H1 (cell line): ENCODE measurements around the gene ZBTB33. TPM values are rescaled to one million over a fixed set of nuclear protein-coding genes. Genes with fewer than 3 reads are reported as not detected.

Experiments used
- CTCF ChIA-PET: fragments of 300-600 bp; sonication (Branson Sonifier 250); formaldehyde crosslinking; loops from one replicate; lab custom pipeline; 2021; ENCODE audit not compliant: partially characterized antibody; lab: Charles Lee
- POLR2A ChIA-PET: fragments of 300-600 bp; sonication (Branson Sonifier 250); formaldehyde crosslinking; loops from one replicate; lab custom pipeline; 2021; ENCODE audit warnings: inconsistent platforms; ENCODE audit not compliant: partially characterized antibody; lab: Charles Lee
- DNase-seq, 2 experiments: peaks; one replicate each; pipeline versions ENCODE4 v3.0.0 to v3.0.0-alpha.2; 2010 to 2022; ENCODE audit warnings: low spot score in 2 of 2, low read depth in 1 of 2, mixed read lengths in 1 of 2
- FAIRE-seq: peaks from 2 replicates; lab custom pipeline; 2011; peaks lifted over from hg19 to GRCh38; lab: Jason Lieb, UNC
- H2AFZ ChIP-seq: 2 replicates; pipeline ENCODE4 v1.8.1; 2012; ENCODE audit warnings: low read length, inconsistent platforms
- H2AK5ac ChIP-seq: 2 replicates; pipeline ENCODE4 v1.6.1; 2013; ENCODE audit warnings: low read depth, low read length
- H2BK120ac ChIP-seq: replicated peaks from 2 replicates; pipeline ENCODE3; 2013; ENCODE audit warnings: low read depth, low read length, inconsistent platforms
- H2BK12ac ChIP-seq: 2 replicates; pipeline ENCODE4 v1.6.1; 2013; ENCODE audit warnings: low read depth, low read length
- H2BK15ac ChIP-seq: 2 replicates; pipeline ENCODE4 v1.6.1; 2013; ENCODE audit warnings: low read length
- H2BK20ac ChIP-seq: 2 replicates; pipeline ENCODE4 v1.6.1; 2013; ENCODE audit warnings: low read length
- H2BK5ac ChIP-seq: 2 replicates; pipeline ENCODE4 v1.6.1; 2013; ENCODE audit warnings: low read depth, low read length
- H3K14ac ChIP-seq: 2 replicates; pipeline ENCODE4 v1.6.1; 2013; ENCODE audit warnings: inconsistent platforms; ENCODE audit not compliant: insufficient read length
- H3K18ac ChIP-seq: 2 replicates; pipeline ENCODE4 v1.6.1; 2013; ENCODE audit warnings: low read length; ENCODE audit errors: extremely low read depth
- H3K23ac ChIP-seq: 2 replicates; pipeline ENCODE4 v1.6.1; 2013; ENCODE audit warnings: inconsistent platforms; ENCODE audit not compliant: insufficient read length
- H3K23me2 ChIP-seq: 2 replicates; pipeline ENCODE4 v1.6.1; 2013; ENCODE audit warnings: low read depth, low read length
- H3K27ac ChIP-seq: 2 replicates; pipeline ENCODE4 v1.6.1; 2011; ENCODE audit warnings: low read depth, low read length, inconsistent platforms
- H3K27me3 ChIP-seq, 4 experiments: replicated peaks in 1 of 4; 1 replicate in 1 of 4; 2 replicates in 3 of 4; pipeline versions ENCODE4 v1.6.1 to v1.8.1; 2011 to 2013; ENCODE audit warnings: low read length in 3 of 4, mild to moderate bottlenecking in 3 of 4, inconsistent platforms in 2 of 4, mixed read lengths in 2 of 4, moderate library complexity in 1 of 4; ENCODE audit not compliant: control insufficient read depth in 3 of 4, insufficient read depth in 3 of 4; ENCODE audit errors: extremely low read depth in 1 of 4
- H3K36me3 ChIP-seq, 4 experiments: 2 replicates each; pipeline versions ENCODE4 v1.6.1 to v1.8.1; 2011 to 2013; ENCODE audit warnings: mild to moderate bottlenecking in 4 of 4, low read length in 3 of 4, moderate library complexity in 2 of 4, control low read depth in 1 of 4, inconsistent platforms in 1 of 4; ENCODE audit not compliant: insufficient read depth in 4 of 4, control insufficient read depth in 2 of 4
- H3K4ac ChIP-seq: replicated peaks from 2 replicates; pipeline ENCODE3; 2013; ENCODE audit warnings: low read length, low read depth, mixed read lengths, inconsistent platforms; ENCODE audit not compliant: insufficient read length
- H3K4me1 ChIP-seq, 4 experiments: replicated peaks in 1 of 4; 1 replicate in 1 of 4; 2 replicates in 3 of 4; pipeline versions ENCODE4 v1.6.1 to v1.8.1; 2011 to 2013; ENCODE audit warnings: low read length in 3 of 4, inconsistent platforms in 2 of 4, mixed read lengths in 1 of 4; ENCODE audit not compliant: insufficient read depth in 4 of 4, control insufficient read depth in 3 of 4
- H3K4me2 ChIP-seq, 2 experiments: 2 replicates each; pipeline versions ENCODE4 v1.6.1 to v1.8.1; 2011 to 2013; ENCODE audit warnings: low read depth in 2 of 2, low read length in 2 of 2, control low read depth in 1 of 2, inconsistent platforms in 1 of 2, mild to moderate bottlenecking in 1 of 2; ENCODE audit not compliant: insufficient read depth in 1 of 2
- H3K4me3 ChIP-seq, 4 experiments: fragments of 200-600, 300-600 bp in 1 of 4; sonication (generic), shearing (Covaris generic), sonication (Bioruptor Twin) in 1 of 4; 2 replicates each; pipeline versions ENCODE4 v1.5.1 to v1.8.1; 2011 to 2016; ENCODE audit warnings: low read length in 4 of 4, low read depth in 3 of 4, control low read depth in 2 of 4, inconsistent platforms in 2 of 4, mild to moderate bottlenecking in 2 of 4, mixed read lengths in 1 of 4, moderate library complexity in 1 of 4; ENCODE audit not compliant: insufficient read depth in 2 of 4; ENCODE audit errors: extremely low read depth in 1 of 4
- H3K56ac ChIP-seq: replicated peaks from 2 replicates; pipeline ENCODE3; 2013; ENCODE audit warnings: low read depth, mild to moderate bottlenecking, mixed read lengths, low read length, inconsistent platforms; ENCODE audit not compliant: insufficient read length
- H3K79me1 ChIP-seq: 2 replicates; pipeline ENCODE4 v1.6.1; 2013; ENCODE audit warnings: low read depth, low read length, control low read depth
- H3K79me2 ChIP-seq, 2 experiments: 2 replicates each; pipeline versions ENCODE4 v1.6.1 to v1.8.1; 2012 to 2013; ENCODE audit warnings: low read length in 2 of 2, mild to moderate bottlenecking in 2 of 2, inconsistent platforms in 1 of 2; ENCODE audit not compliant: insufficient read depth in 2 of 2, control insufficient read depth in 1 of 2
- H3K9ac ChIP-seq, 4 experiments: replicated peaks in 1 of 4; 1 replicate in 1 of 4; 2 replicates in 3 of 4; pipeline versions ENCODE4 v1.6.1 to v1.8.1; 2011 to 2013; ENCODE audit warnings: low read depth in 3 of 4, low read length in 3 of 4, control low read depth in 2 of 4, mild to moderate bottlenecking in 2 of 4, moderate library complexity in 2 of 4, inconsistent platforms in 1 of 4; ENCODE audit errors: extremely low read depth in 1 of 4
- H3K9me3 ChIP-seq, 2 experiments: 2 replicates each; pipeline versions ENCODE4 v1.6.1 to v1.8.1; 2012 to 2013; ENCODE audit warnings: mild to moderate bottlenecking in 2 of 2, moderate library complexity in 2 of 2, control low read depth in 1 of 2, inconsistent platforms in 1 of 2, low read depth in 1 of 2, low read length in 1 of 2, mixed read lengths in 1 of 2; ENCODE audit not compliant: insufficient read depth in 2 of 2
- H4K20me1 ChIP-seq, 2 experiments: replicated peaks in 1 of 2; 2 replicates each; pipeline versions ENCODE3 to v1.8.1; 2011 to 2013; ENCODE audit warnings: inconsistent platforms in 2 of 2, low read length in 2 of 2, mild to moderate bottlenecking in 1 of 2; ENCODE audit not compliant: insufficient read depth in 2 of 2, control insufficient read depth in 1 of 2
- H4K5ac ChIP-seq: 2 replicates; pipeline ENCODE4 v1.6.1; 2013; ENCODE audit warnings: low read length, low read depth, mixed read lengths, inconsistent platforms; ENCODE audit not compliant: insufficient read length
- H4K8ac ChIP-seq: 2 replicates; pipeline ENCODE4 v1.8.0; 2013; ENCODE audit warnings: mild to moderate bottlenecking, moderate library complexity, low read length, inconsistent platforms; ENCODE audit not compliant: insufficient read depth; ENCODE audit errors: extremely low read depth
- H4K91ac ChIP-seq: replicated peaks from 2 replicates; pipeline ENCODE3; 2013; ENCODE audit warnings: low read length, mixed read lengths, inconsistent platforms; ENCODE audit not compliant: insufficient read length
- BRCA1 ChIP-seq: IDR thresholded peaks from 2 replicates; pipeline ENCODE4 v1.6.1; 2012; ENCODE audit warnings: low read depth, low read length, improper control_type of control experiment
- EGR1 ChIP-seq: IDR thresholded peaks from 2 replicates; pipeline ENCODE4 v1.6.1; 2011; ENCODE audit warnings: low read depth, low read length, borderline replicate concordance
- HDAC6 ChIP-seq: IDR thresholded peaks from one replicate; pipeline ENCODE4 v1.7.1; 2012; ENCODE audit warnings: low read depth, mild to moderate bottlenecking, inconsistent platforms, low read length, moderate library complexity
- KDM4A ChIP-seq: IDR thresholded peaks from one replicate; pipeline ENCODE4 v1.7.1; 2012; ENCODE audit warnings: low read depth, mild to moderate bottlenecking, moderate library complexity, low read length, inconsistent platforms; ENCODE audit not compliant: severe bottlenecking
- NANOG ChIP-seq: IDR thresholded peaks from 2 replicates; pipeline ENCODE4 v1.6.1; 2011; ENCODE audit warnings: low read length, low read depth, mild to moderate bottlenecking, inconsistent platforms; ENCODE audit not compliant: insufficient read depth, poor library complexity, severe bottlenecking
- POU5F1 ChIP-seq: IDR thresholded peaks from 2 replicates; pipeline ENCODE4 v1.6.1; 2011; ENCODE audit warnings: low read depth, mild to moderate bottlenecking, low read length, moderate library complexity
- RXRA ChIP-seq: IDR thresholded peaks from 2 replicates; pipeline ENCODE4 v1.6.1; 2011; ENCODE audit warnings: low read depth, mild to moderate bottlenecking, low read length, moderate library complexity; ENCODE audit not compliant: insufficient read depth
- SP2 ChIP-seq: IDR thresholded peaks from 2 replicates; pipeline ENCODE4 v1.6.1; 2012; ENCODE audit warnings: mild to moderate bottlenecking, low read length, inconsistent platforms
- SRF ChIP-seq: IDR thresholded peaks from 2 replicates; pipeline ENCODE4 v1.6.1; 2011; ENCODE audit warnings: mild to moderate bottlenecking, low read depth, low read length, moderate library complexity
- TEAD4 ChIP-seq: IDR thresholded peaks from 2 replicates; pipeline ENCODE4 v1.6.1; 2012; ENCODE audit warnings: low read depth, low read length, inconsistent platforms, mixed read lengths
- WGBS, 2 experiments: shearing (Covaris generic) in 1 of 2; methylation state at CpG; one replicate each; pipeline versions ENCODE4 v1.1.6 to v1.1.7; 2013 to 2015; ENCODE audit warnings: low lambda C conversion rate in 2 of 2, mixed read lengths in 2 of 2, inconsistent platforms in 1 of 2, low coverage in 1 of 2, missing lambda C conversion rate in 1 of 2; ENCODE audit not compliant: insufficient replicate concordance in 2 of 2, insufficient coverage in 1 of 2, insufficient read length in 1 of 2; ENCODE audit errors: extremely low coverage in 1 of 2, missing lambda C conversion rate in 1 of 2; 5-methylcytosine and 5-hydroxymethylcytosine counted together
- polyA plus RNA-seq, 7 experiments: library from polyadenylated mRNA; depleted of rRNA in 3 of 7; stranded (reverse) in 5 of 7; unstranded in 2 of 7; fragments of >200 nt in 5 of 7; fragments of 200-250 nt in 2 of 7; gene quantifications; 1 replicate in 5 of 7; 2 replicates in 1 of 7; 4 replicates in 1 of 7; pipeline versions ENCODE4 v1.2.1 to v1.2.3, GENCODE V29; 2011 to 2013; ENCODE audit warnings: missing spikeins in 2 of 7, mixed read lengths in 2 of 7
- total RNA-seq: library from RNA; stranded (reverse); fragmentation: NEBNext Ultra II Directional; extraction: Animal tissue kit (Norgen Biotek cat#: 25700); gene quantifications from 2 replicates; pipeline ENCODE4 v1.2.1, GENCODE V29; 2021
- TF ChIP-seq, protein P1 (sequence below): IDR thresholded peaks from 2 replicates; pipeline ENCODE4 v1.6.1; 2011; ENCODE audit warnings: low read length, improper control_type of control experiment

The ZBTB33 gene
- total and polyA plus RNA-seq, 2 of the 8 experiments (the other 6 are each of a cell fraction or from before 2014, with no cell fraction given): 3.4 to 14.9 TPM

DNA sequence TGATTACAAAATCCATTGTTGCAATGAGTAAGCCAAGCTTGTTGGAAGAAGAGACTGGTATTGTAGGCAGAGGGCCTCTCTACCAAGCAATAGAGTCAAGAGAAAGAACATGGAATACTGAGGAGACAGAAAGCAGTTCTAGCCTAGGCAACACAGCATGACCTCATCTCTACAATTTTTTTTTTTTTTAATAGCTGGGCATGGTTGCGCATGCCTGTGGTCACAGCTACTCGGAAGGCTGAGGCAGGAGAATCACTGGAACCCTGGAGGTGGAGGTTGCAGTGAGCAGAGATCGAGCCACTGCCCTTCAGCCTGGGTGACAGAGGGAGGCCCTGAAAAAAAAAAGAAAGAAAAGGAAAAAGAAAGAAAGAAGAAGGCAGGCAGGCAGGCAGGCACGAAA lies 11.7 kb upstream of the ZBTB33 start:
- Histone ChIP-seq H4K5ac (no peak overlapping the region), H3K56ac (no peak overlapping the region), H4K8ac (no peak overlapping the region), H2AK5ac (no peak overlapping the region), H3K4ac (no peak overlapping the region), H3K79me1 (no peaks in the 10 kb centered on the region), H3K9me3 (no peaks in the 10 kb centered on the region), H4K91ac (no peak overlapping the region), H3K27me3 (no peaks in the 10 kb centered on the region), H2BK5ac (no peak overlapping the region), H3K23me2 (peaks cover under 1% of the 10 kb centered on the region; the same call in 1 of the 2 replicates), H3K4me3 (no peak overlapping the region), H2BK20ac (no peak overlapping the region), H3K4me2 (no peak overlapping the region), H3K14ac (no peak overlapping the region), H4K20me1 (no peaks in the 10 kb centered on the region), H3K9ac (no peak overlapping the region), H3K36me3 (no peaks in the 10 kb centered on the region; a peak in 1 of 8 replicates), H2BK120ac (no peak overlapping the region), H3K27ac (no peak overlapping the region), H2BK15ac (no peak overlapping the region), H3K4me1 (no peaks in the 10 kb centered on the region), H3K23ac (no peak overlapping the region), H3K18ac (no peak overlapping the region), H2BK12ac (no peak overlapping the region), H2AFZ (no peak overlapping the region), H3K79me2 (peaks cover 0 to 14% of the 10 kb centered on the region in 2 experiments; a peak in 2 of 4 replicates)
- CTCF ChIA-PET: interaction anchor here (0.7 kb wide), 1 partner anchor 215 kb away, joined by 4 read pairs; no protein-coding TSS in a partner anchor
- FAIRE-seq (no peak), DNase-seq (no peak)
- POLR2A ChIA-PET: no interaction called here
- 75% methylated on average over 3 of the region's 4 CpGs; no CpG with 5 or more reads in 1 of the 2 experiments for WGBS, 2 experiments
- TF ChIP-seq HDAC6: no peak
- no peak for TF ChIP-seq SP2
- TF ChIP-seq NANOG: no peak
- no peak for TF ChIP-seq EGR1
- TF ChIP-seq, protein P1, sequence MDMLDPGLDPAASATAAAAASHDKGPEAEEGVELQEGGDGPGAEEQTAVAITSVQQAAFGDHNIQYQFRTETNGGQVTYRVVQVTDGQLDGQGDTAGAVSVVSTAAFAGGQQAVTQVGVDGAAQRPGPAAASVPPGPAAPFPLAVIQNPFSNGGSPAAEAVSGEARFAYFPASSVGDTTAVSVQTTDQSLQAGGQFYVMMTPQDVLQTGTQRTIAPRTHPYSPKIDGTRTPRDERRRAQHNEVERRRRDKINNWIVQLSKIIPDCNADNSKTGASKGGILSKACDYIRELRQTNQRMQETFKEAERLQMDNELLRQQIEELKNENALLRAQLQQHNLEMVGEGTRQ: no peak
- no peak for TF ChIP-seq TEAD4
- no peak for TF ChIP-seq KDM4A
- no peak for TF ChIP-seq RXRA
- no peak for TF ChIP-seq BRCA1
- no peak for TF ChIP-seq POU5F1
- TF ChIP-seq SRF: no peak
